Activated CD8-positive, alpha-beta memory T cell treated with anti-CD3 and anti-CD28 coated beads, Interleukin-2, amount 50 U/mL, for 24 hours (primary cell): Measurements from ENCODE around the gene GTF3C1.

Experiments used
- DNase-seq: peaks from one replicate; pipeline ENCODE4 v3.0.0-alpha.2; 2020; ENCODE audit errors: extremely low read depth

GTF3C1 gene

GRCh38 chr16:27561216-27561615 lies 11.5 kb upstream of the GTF3C1 start:
- no peak for DNase-seq

- no peak for DNase-seq
Observed at GRCh38 chr16:27558932-27559331, 9.2 kb upstream of the GTF3C1 start.

GRCh38 chr16:27558434-27558833 lies 8.7 kb upstream of the GTF3C1 start:
- no peak for DNase-seq

DNA sequence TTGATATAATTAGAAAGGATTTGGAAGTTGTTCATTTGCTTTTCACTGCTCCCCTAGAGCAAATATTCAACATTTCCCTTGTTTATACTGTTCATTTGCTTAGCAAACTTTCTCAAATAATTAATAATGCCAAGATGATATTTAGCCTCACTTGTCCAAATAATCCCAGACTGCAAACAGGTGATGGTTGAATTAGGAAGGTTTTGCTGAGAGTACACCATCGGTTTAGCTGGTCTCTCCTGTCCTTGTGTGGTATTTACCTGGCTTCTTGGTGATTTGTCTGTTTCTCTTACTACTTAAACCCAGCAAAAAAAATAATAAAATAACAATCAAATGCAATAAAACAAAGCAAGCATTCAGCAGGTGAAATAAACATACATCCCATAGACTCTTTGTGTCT lies 6.8 kb upstream of the GTF3C1 start:
- DNase-seq = no peak

DNA sequence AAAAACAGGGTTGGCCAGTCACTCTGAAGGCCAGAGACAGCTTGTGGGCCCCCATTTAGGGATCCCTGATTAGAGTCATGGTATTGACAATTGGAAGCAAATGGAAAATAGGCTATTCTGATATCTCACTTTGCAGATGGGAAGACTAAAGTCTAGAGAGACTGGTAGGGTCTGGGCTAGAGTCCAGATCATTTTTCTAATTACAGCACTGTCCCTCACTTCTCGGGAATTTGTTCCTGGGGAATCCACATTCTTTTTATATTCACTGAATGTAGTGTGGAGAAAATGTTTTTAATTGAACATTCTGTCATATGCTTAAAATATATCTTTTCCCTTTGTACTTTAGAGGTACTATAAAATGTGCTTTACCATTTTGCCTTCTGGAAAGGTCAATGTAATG lies 1.3 kb upstream of the GTF3C1 start:
- DNase-seq = no peak

GRCh38 chr16:27550582-27550920 lies 838 bp upstream of the GTF3C1 start:
- no peak for DNase-seq

DNA sequence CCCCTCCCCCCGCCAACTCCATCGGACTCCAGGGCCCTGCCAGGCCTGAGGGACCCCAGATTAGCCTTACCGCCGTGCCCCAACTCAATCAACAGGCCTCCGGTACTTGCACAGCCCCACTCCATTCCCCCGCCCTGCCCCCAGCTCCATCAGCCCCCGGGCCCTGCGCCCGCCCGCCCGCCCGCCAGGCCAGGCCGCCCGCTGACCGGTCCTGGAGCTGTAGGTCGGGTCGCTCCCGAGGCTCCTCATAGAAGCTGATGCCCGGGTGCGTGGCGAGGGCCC lies 308 bp downstream of the GTF3C1 start:
- no peak for DNase-seq

DNA sequence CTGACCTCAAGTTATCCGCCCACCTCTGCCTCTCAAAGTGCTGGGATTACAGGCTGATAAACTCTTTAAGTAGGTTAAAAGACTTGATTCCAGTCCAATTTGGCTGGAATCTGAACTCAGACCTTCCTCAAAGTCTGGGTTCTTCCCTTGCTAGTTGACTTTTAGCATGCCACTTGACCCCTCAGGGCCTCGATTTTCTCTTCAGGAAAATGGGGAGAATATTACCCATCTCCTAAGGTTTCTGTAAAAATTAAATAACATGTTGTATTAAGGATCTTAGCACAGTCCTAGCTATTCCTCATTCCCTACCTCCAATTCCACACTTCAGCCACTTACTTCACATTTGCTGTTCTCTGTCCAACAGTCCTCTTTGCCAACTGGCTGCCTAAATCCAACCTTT lies 1.9 kb downstream of the GTF3C1 start:
- DNase-seq = no peak

DNA sequence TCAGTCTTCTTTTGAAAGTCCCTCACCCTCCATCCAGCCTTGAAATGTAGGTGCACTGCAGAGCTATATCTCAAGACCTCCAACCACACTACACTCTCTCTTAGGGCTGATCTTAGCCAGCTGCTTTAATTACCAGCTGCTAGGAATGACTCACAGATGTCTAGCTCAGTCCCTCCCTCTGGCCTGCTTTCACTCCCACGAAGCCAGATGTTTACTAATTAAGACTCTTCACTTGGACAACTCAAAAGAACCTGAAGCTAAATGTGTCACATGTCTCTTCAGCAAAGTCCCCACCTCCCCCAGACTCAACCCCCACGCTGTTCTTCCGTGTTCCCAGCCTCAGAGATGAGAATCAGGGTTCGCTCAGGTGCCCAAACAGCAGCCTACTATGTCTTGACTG lies 2.6 kb downstream of the GTF3C1 start:
- DNase-seq = no peak

DNA sequence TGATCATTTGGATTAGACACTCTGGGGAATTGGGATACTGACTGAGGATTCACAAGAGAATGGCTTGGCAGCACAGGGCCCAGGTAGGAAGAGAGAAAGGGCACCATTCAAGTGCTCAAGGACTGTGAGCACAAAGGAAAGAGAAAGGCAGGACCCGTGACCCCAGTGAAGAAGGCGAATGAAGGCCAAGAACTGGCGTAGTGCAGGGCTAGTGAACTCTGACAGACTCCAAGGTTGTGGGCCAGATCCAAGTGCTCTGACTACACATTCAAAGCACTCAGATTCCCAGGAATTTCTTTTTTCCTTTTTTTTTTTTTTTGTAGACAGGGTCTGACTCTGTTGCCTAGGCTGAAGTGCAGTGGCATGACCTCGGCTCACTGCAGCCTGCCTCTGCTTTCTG lies 5.0 kb downstream of the GTF3C1 start:
- no peak for DNase-seq

GRCh38 chr16:27543801-27544200 lies 5.9 kb downstream of the GTF3C1 start:
- no peak for DNase-seq

DNA sequence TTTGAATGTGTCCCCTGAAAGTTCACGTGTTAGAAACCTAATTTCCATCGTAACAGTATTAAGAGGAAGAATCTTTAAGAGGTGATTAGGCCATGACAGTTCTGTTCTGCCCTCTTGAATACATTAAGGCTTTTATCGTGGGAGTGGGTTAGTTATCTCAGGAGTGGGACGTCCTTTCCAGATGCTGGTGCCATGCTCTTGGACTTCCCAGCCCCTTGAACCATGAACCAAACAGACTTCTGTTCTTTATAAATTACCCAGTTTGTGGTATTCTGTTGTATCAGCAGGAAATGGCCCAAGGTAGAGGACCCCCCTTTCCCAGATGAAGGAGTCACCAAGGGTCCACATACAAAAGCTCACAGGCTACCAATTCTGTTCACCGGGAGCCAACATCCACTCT lies 10.1 kb downstream of the GTF3C1 start:
- DNase-seq = no peak

GRCh38 chr16:27539120-27539519 lies 10.6 kb downstream of the GTF3C1 start:
- DNase-seq = no peak

GRCh38 chr16:27538528-27538927 lies 11.2 kb downstream of the GTF3C1 start:
- no peak for DNase-seq

- DNase-seq = no peak
Observed at GRCh38 chr16:27534256-27534655, 15.5 kb downstream of the GTF3C1 start.

GRCh38 chr16:27531826-27532800 lies 17.6 kb downstream of the GTF3C1 start:
- no peak for DNase-seq

- DNase-seq = no peak
Observed at GRCh38 chr16:27531186-27531585, 18.5 kb downstream of the GTF3C1 start.

DNA sequence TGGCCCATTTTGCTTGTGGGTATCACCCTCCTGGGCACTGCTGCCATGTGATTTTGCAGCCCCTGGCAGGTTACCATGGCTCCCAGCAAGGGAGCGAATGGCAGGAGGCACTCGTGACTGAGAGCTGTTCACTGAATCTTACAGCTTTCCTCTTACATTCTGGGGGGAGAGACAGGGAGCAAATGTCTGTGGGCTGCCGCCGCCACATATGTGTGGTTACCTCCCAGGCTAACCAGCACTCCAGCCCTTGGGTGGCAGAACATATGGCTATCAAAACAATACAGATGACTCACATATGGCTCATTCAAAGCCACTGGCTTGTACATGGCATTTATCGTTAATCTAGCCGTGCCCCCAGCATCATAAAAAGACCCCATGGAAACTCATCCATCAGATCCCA lies 19.8 kb downstream of the GTF3C1 start:
- no peak for DNase-seq

DNA sequence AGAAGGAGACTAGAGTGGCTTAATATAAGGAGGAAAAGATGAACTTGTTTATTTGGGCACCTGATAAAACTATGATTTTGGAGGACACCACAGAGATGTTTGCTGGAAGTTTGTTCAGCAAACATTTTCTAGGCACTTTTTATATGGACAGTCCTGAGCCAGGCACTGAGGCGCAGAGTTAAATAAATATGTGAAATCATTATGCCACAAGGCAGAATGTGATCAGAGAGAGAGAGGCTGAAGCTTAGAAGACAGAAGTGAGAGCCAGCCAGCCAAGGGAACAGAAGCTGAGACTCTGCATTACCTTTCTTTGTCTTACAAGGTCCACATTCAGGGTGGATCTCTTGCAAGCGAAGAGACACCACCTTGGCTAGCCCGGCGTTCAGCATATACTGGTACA lies 21.4 kb downstream of the GTF3C1 start:
- DNase-seq = no peak

DNA sequence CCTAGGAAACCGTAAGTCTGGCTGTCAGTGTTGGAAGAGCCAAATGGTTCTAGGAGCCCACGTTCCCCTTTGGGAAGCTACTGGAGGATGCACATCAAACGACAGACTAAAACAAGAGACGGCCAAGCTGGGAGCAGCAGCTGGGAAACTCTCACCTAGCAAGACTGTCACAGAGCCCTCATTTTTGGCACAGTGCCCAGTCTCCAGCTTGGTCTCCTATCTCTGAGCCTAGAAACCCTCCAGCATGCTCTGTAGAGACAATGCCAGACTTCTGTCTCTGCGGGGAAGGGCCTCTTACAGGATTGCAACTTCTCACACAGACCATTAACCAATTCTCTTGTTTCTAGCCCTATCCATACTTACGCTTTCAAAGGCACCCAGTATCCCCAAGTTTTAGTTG lies 23.5 kb downstream of the GTF3C1 start:
- DNase-seq = no peak

- no peak for DNase-seq
Observed at GRCh38 chr16:27522173-27522707, 27.5 kb downstream of the GTF3C1 start.

DNA sequence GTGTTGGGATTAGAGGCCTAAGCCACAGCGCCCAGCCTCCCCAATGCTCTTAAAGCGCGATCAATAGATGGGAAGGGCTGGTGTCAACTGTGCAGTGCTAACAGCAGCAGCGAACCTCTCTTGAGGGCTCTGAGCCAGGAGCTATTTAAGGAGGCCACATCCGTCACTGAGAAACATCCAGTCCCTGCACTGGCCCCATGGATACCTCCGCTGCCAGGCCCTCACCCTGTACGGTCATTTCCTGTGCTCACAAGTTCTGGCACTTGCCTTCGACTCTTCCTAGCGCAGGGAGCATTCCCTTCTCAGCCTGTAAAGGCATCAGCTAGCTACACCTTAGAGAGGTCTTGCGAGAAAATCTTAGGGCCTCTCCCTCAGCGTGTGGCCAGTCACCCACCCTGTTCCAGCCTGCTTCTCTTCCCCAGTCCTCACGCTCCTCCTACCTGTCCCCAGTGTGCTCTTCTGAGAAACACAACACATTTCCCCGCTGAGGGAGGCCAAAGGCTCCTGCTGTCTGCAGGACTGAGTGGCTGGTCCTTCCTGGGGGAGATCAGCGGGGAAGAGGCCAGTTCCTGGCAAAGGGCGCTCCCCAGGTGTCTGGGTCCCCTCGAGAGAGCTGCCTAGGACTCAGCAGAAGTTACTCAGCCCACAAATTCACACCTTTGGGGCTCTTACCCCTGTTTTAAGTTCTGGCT lies 28.6 kb downstream of the GTF3C1 start:
- DNase-seq = no peak

DNA sequence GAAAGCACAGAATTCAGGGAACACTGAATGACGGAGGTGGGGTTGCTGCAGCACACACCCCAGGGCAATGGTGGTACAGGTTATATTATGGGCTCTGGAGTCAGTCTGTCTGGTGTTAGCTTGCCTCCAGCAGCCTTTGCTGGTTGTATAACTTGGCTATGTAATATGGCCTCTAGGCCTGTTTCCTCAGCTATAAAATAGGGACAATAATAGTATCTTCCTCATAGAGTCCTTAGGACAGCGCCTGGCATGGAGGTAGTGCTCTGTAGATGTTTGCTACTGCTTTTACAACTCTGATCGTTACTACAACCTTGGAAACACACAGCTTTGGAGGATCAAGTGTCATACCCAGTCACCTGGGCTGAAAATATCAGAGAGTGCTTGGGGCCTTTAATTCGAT lies 31.5 kb downstream of the GTF3C1 start:
- DNase-seq = no peak
